HepG2 (cell line): ENCODE results near the gene ACSBG1. TPM values are rescaled to one million over a fixed set of nuclear protein-coding genes. Genes with fewer than 3 reads are reported as not detected.

Experiments used
- ATAC-seq: fragments of 200-7000 bp; cut with Tn5 transposase; 3 replicates; pipeline ENCODE4 v1.9.1; 2020; ENCODE audit warnings: mild to moderate bottlenecking, moderate library complexity
- BruUV-seq: library from RNA; stranded (reverse); fragments of 400-500 nt; replicated peaks from 2 replicates; lab custom pipeline; 2021; lab: Mats Ljungman, UMichigan
- CTCF ChIA-PET: fragments of 300-600 bp; formaldehyde crosslinking; extraction: SDS; loops from one replicate; lab custom pipeline; 2021; ENCODE audit warnings: low total read pairs, inconsistent platforms, low intra/inter-chr PET ratio; lab: Yijun Ruan, JAX
- POLR2A ChIA-PET: fragments of 350-600 bp; sonication (Branson Sonifier 250); formaldehyde crosslinking; loops from one replicate; lab custom pipeline; 2020; ENCODE audit warnings: antibody characterized with exemption, inconsistent platforms; lab: Yijun Ruan, JAX
- DNase-seq: peaks from one replicate; pipeline ENCODE4 v3.0.0-alpha.2; 2015; ENCODE audit warnings: low spot score
- FAIRE-seq: peaks from 3 replicates; lab custom pipeline; 2011; peaks lifted over from hg19 to GRCh38; lab: Jason Lieb, UNC
- H2AFZ ChIP-seq: one replicate; pipeline ENCODE4 v1.6.1; 2011; ENCODE audit warnings: low read length, inconsistent platforms
- H3K27ac ChIP-seq: fragments of 300-600 bp; 3 replicates; pipeline ENCODE4 v1.8.0; 2011; ENCODE audit warnings: mixed run types, mild to moderate bottlenecking, mixed read lengths, low read length, inconsistent platforms; ENCODE audit not compliant: insufficient read depth; ENCODE audit errors: extremely low read length
- H3K27me3 ChIP-seq, 2 experiments: fragments of 200-600 bp in 1 of 2; 2 replicates in 1 of 2; 3 replicates in 1 of 2; pipeline versions ENCODE4 v1.6.0 to v1.8.0; 2011; ENCODE audit warnings: low read length in 2 of 2, mild to moderate bottlenecking in 2 of 2, moderate library complexity in 2 of 2, inconsistent platforms in 1 of 2; ENCODE audit not compliant: insufficient read depth in 2 of 2, control insufficient read depth in 1 of 2
- H3K36me3 ChIP-seq, 2 experiments: fragments of 200-600 bp in 1 of 2; replicated peaks in 1 of 2; 2 replicates in 1 of 2; 3 replicates in 1 of 2; pipeline versions ENCODE4 v1.5.1 to v1.8.0; 2011; ENCODE audit warnings: low read length in 2 of 2, inconsistent platforms in 1 of 2; ENCODE audit not compliant: insufficient read depth in 2 of 2, control insufficient read depth in 1 of 2
- H3K4me1 ChIP-seq: 2 replicates; pipeline ENCODE4 v1.5.1; 2012; ENCODE audit warnings: low read length, inconsistent platforms; ENCODE audit not compliant: insufficient read depth
- H3K4me2 ChIP-seq: 2 replicates; pipeline ENCODE4 v1.6.0; 2011; ENCODE audit warnings: low read depth, low read length, inconsistent platforms
- H3K4me3 ChIP-seq, 3 experiments: fragments of 200-600 bp in 1 of 3; sonication (generic), shearing (Covaris generic) in 1 of 3; replicated peaks in 1 of 3; 2 replicates each; pipeline ENCODE4 v1.5.1; 2011 to 2016; ENCODE audit warnings: low read length in 3 of 3, inconsistent platforms in 2 of 3, low read depth in 2 of 3, mild to moderate bottlenecking in 2 of 3, control low read depth in 1 of 3, mixed read lengths in 1 of 3; ENCODE audit not compliant: insufficient read depth in 1 of 3
- H3K79me2 ChIP-seq: one replicate; pipeline ENCODE4 v1.6.1; 2011; ENCODE audit warnings: low read length, inconsistent platforms; ENCODE audit not compliant: insufficient read depth
- H3K9ac ChIP-seq: 2 replicates; pipeline ENCODE4 v1.6.0; 2011; ENCODE audit warnings: mild to moderate bottlenecking, low read depth, low read length, inconsistent platforms; ENCODE audit not compliant: insufficient read depth
- H3K9me3 ChIP-seq: 2 replicates; pipeline ENCODE4 v1.5.1; 2012; ENCODE audit warnings: mild to moderate bottlenecking, low read length
- H4K20me1 ChIP-seq: 2 replicates; pipeline ENCODE4 v1.6.0; 2011; ENCODE audit warnings: inconsistent platforms, mild to moderate bottlenecking, low read length, moderate library complexity; ENCODE audit not compliant: insufficient read depth
- HDAC6 ChIP-seq: fragments of 200-600 bp; sonication (generic); IDR thresholded peaks from 2 replicates; pipeline ENCODE4 v1.7.0; 2017; ENCODE audit warnings: mild to moderate bottlenecking, antibody characterized with exemption, low read length, low read depth
- NKX3-1 ChIP-seq: sonication (generic); formaldehyde crosslinking; IDR thresholded peaks from 2 replicates; pipeline ENCODE4 v1.5.0; 2020; ENCODE audit warnings: missing genetic modification reagents
- RARG ChIP-seq: sonication (generic); formaldehyde crosslinking; IDR thresholded peaks from 2 replicates; pipeline ENCODE4 v1.4.0; 2020; ENCODE audit warnings: low read depth, mild to moderate bottlenecking, missing genetic modification reagents
- TMF1 ChIP-seq: sonication (generic); formaldehyde crosslinking; IDR thresholded peaks from 2 replicates; pipeline ENCODE4 v1.8.1; 2022; ENCODE audit warnings: low read depth, missing genetic modification reagents
- ZNF230 ChIP-seq: sonication (generic); formaldehyde crosslinking; IDR thresholded peaks from 2 replicates; pipeline ENCODE4 v1.4.0; 2020; ENCODE audit warnings: mild to moderate bottlenecking, missing genetic modification reagents
- ZNF775 ChIP-seq: sonication (generic); formaldehyde crosslinking; IDR thresholded peaks from 2 replicates; pipeline ENCODE4 v1.4.0; 2020; ENCODE audit warnings: missing genetic modification reagents, mild to moderate bottlenecking, moderate library complexity, borderline replicate concordance
- WGBS: methylation state at CpG from one replicate; pipeline ENCODE4 v1.1.6; 2017; ENCODE audit warnings: low lambda C conversion rate; 5-methylcytosine and 5-hydroxymethylcytosine counted together
- in situ Hi-C: cut with HindIII; loops from 2 replicates; pipeline ENCODE4 v1.10.0; 2017; ENCODE audit warnings: low pct_unique_long_range_greater_than_20kb; ENCODE audit not compliant: extremely low pct_ligation_motif_present
- intact Hi-C: fragments of 100-400 bp; cut with micrococcal nuclease; formaldehyde crosslinking; loops from one replicate; pipeline ENCODE4 v1.10.0; 2022; ENCODE audit not compliant: unreplicated experiment
- polyA plus RNA-seq, 8 experiments: library from polyadenylated mRNA; depleted of rRNA in 3 of 8; stranded (reverse) in 7 of 8; unstranded in 1 of 8; fragments of >200 nt; fragmentation: Illumina TruSeq in 4 of 8; extraction: Trizol in 4 of 8; gene quantifications; 2 replicates each; pipeline versions ENCODE4 v1.2.1 to v1.2.3, GENCODE V29; 2011 to 2016; ENCODE audit warnings: low read depth in 4 of 8, missing spikeins in 1 of 8, mixed read lengths in 1 of 8; ENCODE audit not compliant: insufficient read depth in 1 of 8
- total RNA-seq, 5 experiments: library from RNA; depleted of rRNA; stranded (reverse); fragments of >200 nt; fragmentation: Illumina TruSeq; extraction: Trizol; gene quantifications; 2 replicates each; pipeline ENCODE4 v1.2.3, GENCODE V29; 2016; ENCODE audit warnings: low read depth in 1 of 5
- TF ChIP-seq, protein P1 (sequence below): IDR thresholded peaks from 2 replicates; pipeline ENCODE4 v1.6.1; 2018; ENCODE audit warnings: missing genetic modification reagents
- TF ChIP-seq, protein P2 (sequence below): IDR thresholded peaks from 2 replicates; pipeline ENCODE4 v1.6.1; 2016; ENCODE audit warnings: low read depth, borderline replicate concordance
- TF ChIP-seq, protein P3 (sequence below): sonication (generic); formaldehyde crosslinking; IDR thresholded peaks from 2 replicates; pipeline ENCODE4 v1.9.0; 2022; ENCODE audit warnings: low read depth, missing genetic modification reagents
- TF ChIP-seq, protein P4 (sequence below): sonication (generic); formaldehyde crosslinking; IDR thresholded peaks from 2 replicates; pipeline ENCODE4 v1.4.0; 2020; ENCODE audit warnings: missing genetic modification reagents, borderline replicate concordance
- TF ChIP-seq, protein P5 (sequence below): sonication (generic); formaldehyde crosslinking; IDR thresholded peaks from 2 replicates; pipeline ENCODE4 v1.4.0; 2020; ENCODE audit warnings: missing genetic modification reagents, borderline replicate concordance
- TF ChIP-seq, protein P6 (sequence below): IDR thresholded peaks from 2 replicates; pipeline ENCODE4 v1.6.1; 2018; ENCODE audit warnings: missing genetic modification reagents, mild to moderate bottlenecking, missing compliant biosample characterization

ACSBG1 gene
- total and polyA plus RNA-seq, 2 of the 13 experiments (the other 11 are each of a cell fraction or from before 2014, with no cell fraction given), result 0.35 to 0.81 TPM

DNA sequence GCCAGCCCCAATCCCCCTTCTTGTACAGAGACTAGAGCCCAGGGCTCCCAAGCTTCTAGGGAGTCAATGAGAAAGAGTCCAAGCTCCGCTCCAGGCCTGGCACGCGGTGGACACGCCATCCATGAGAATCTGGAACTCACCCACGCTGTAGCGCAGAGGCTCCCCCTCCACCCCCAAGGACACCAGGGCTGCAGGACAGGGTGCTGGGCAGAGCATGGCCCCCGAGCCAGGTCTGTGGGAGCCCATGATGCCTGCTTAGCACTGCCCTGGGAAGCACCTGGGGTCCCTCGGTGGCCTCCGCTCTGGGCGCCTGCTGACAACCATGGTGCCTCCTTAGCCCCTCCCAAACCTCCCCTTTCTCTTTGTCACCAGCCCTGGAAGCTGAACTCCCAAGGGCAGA, 28.5 kb downstream of the ACSBG1 start:
- Histone ChIP-seq H3K4me2 (no peak overlapping the region), H3K27ac (no peak overlapping the region), H4K20me1 (no peaks in the 10 kb centered on the region), H2AFZ (no peak overlapping the region), H3K9me3 (no peaks in the 10 kb centered on the region), H3K79me2 (no peaks in the 10 kb centered on the region), H3K9ac (no peak overlapping the region), H3K36me3 (no peaks in the 10 kb centered on the region), H3K4me3 (no peak overlapping the region), H3K4me1 (no peaks in the 10 kb centered on the region), H3K27me3 (peaks cover 9 to 41% of the 10 kb centered on the region in 2 experiments; a peak in 4 of 5 replicates)
- FAIRE-seq (no peak), ATAC-seq (no peak), DNase-seq (no peak)
- in situ Hi-C loops, result no loop called here
- WGBS, result 57% methylated on average over 2 of the region's 10 CpGs
- intact Hi-C loops, result no loop called here
- POLR2A ChIA-PET, result interaction anchor here (0.9 kb wide), 1 partner anchor 93 kb away, joined by 4 read pairs; the partner anchor contains the start of gene SKIC8
- BruUV-seq, result no TSS peak
- CTCF ChIA-PET, result no interaction called here
- TF ChIP-seq, protein P1, sequence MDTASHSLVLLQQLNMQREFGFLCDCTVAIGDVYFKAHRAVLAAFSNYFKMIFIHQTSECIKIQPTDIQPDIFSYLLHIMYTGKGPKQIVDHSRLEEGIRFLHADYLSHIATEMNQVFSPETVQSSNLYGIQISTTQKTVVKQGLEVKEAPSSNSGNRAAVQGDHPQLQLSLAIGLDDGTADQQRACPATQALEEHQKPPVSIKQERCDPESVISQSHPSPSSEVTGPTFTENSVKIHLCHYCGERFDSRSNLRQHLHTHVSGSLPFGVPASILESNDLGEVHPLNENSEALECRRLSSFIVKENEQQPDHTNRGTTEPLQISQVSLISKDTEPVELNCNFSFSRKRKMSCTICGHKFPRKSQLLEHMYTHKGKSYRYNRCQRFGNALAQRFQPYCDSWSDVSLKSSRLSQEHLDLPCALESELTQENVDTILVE (CRISPR knock-in tag), result no peak
- no peak for TF ChIP-seq TMF1 (CRISPR knock-in tag)
- TF ChIP-seq ZNF230 (CRISPR knock-in tag), result no peak
- TF ChIP-seq, protein P2, sequence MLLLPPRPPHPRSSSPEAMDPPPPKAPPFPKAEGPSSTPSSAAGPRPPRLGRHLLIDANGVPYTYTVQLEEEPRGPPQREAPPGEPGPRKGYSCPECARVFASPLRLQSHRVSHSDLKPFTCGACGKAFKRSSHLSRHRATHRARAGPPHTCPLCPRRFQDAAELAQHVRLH (CRISPR knock-in tag), result no peak
- TF ChIP-seq, protein P3, sequence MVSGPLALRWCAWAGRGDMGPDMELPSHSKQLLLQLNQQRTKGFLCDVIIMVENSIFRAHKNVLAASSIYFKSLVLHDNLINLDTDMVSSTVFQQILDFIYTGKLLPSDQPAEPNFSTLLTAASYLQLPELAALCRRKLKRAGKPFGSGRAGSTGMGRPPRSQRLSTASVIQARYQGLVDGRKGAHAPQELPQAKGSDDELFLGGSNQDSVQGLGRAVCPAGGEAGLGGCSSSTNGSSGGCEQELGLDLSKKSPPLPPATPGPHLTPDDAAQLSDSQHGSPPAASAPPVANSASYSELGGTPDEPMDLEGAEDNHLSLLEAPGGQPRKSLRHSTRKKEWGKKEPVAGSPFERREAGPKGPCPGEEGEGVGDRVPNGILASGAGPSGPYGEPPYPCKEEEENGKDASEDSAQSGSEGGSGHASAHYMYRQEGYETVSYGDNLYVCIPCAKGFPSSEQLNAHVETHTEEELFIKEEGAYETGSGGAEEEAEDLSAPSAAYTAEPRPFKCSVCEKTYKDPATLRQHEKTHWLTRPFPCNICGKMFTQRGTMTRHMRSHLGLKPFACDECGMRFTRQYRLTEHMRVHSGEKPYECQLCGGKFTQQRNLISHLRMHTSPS (CRISPR knock-in tag), result no peak
- no peak for TF ChIP-seq RARG (CRISPR knock-in tag)
- no peak for TF ChIP-seq NKX3-1 (CRISPR knock-in tag)
- TF ChIP-seq, protein P4, sequence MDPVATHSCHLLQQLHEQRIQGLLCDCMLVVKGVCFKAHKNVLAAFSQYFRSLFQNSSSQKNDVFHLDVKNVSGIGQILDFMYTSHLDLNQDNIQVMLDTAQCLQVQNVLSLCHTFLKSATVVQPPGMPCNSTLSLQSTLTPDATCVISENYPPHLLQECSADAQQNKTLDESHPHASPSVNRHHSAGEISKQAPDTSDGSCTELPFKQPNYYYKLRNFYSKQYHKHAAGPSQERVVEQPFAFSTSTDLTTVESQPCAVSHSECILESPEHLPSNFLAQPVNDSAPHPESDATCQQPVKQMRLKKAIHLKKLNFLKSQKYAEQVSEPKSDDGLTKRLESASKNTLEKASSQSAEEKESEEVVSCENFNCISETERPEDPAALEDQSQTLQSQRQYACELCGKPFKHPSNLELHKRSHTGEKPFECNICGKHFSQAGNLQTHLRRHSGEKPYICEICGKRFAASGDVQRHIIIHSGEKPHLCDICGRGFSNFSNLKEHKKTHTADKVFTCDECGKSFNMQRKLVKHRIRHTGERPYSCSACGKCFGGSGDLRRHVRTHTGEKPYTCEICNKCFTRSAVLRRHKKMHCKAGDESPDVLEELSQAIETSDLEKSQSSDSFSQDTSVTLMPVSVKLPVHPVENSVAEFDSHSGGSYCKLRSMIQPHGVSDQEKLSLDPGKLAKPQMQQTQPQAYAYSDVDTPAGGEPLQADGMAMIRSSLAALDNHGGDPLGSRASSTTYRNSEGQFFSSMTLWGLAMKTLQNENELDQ (CRISPR knock-in tag), result no peak
- TF ChIP-seq, protein P5, sequence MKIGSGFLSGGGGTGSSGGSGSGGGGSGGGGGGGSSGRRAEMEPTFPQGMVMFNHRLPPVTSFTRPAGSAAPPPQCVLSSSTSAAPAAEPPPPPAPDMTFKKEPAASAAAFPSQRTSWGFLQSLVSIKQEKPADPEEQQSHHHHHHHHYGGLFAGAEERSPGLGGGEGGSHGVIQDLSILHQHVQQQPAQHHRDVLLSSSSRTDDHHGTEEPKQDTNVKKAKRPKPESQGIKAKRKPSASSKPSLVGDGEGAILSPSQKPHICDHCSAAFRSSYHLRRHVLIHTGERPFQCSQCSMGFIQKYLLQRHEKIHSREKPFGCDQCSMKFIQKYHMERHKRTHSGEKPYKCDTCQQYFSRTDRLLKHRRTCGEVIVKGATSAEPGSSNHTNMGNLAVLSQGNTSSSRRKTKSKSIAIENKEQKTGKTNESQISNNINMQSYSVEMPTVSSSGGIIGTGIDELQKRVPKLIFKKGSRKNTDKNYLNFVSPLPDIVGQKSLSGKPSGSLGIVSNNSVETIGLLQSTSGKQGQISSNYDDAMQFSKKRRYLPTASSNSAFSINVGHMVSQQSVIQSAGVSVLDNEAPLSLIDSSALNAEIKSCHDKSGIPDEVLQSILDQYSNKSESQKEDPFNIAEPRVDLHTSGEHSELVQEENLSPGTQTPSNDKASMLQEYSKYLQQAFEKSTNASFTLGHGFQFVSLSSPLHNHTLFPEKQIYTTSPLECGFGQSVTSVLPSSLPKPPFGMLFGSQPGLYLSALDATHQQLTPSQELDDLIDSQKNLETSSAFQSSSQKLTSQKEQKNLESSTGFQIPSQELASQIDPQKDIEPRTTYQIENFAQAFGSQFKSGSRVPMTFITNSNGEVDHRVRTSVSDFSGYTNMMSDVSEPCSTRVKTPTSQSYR (CRISPR knock-in tag), result no peak
- no peak for TF ChIP-seq HDAC6
- TF ChIP-seq, protein P6, sequence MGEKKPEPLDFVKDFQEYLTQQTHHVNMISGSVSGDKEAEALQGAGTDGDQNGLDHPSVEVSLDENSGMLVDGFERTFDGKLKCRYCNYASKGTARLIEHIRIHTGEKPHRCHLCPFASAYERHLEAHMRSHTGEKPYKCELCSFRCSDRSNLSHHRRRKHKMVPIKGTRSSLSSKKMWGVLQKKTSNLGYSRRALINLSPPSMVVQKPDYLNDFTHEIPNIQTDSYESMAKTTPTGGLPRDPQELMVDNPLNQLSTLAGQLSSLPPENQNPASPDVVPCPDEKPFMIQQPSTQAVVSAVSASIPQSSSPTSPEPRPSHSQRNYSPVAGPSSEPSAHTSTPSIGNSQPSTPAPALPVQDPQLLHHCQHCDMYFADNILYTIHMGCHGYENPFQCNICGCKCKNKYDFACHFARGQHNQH, result no peak
- no peak for TF ChIP-seq ZNF775
